Mucosa of descending colon (tissue), 3 donors: ENCODE results near the gene MRPL43. TPM values are rescaled to one million over a fixed set of nuclear protein-coding genes. Genes with fewer than 3 reads are reported as not detected.

ENCODE experiments used
- ATAC-seq: fragments of 200-7000 bp; cut with Tn5 transposase; one replicate; pipeline ENCODE4 v1.9.1; 2020; ENCODE audit warnings: mild to moderate bottlenecking, moderate library complexity
- DNase-seq, 3 donors: peaks; one replicate each; pipeline ENCODE4 v3.0.0-alpha.2; 2020
- H3K36me3 ChIP-seq: fragments of 200-600 bp; one replicate; pipeline ENCODE4 v1.8.0; 2021; ENCODE audit warnings: low read depth, mild to moderate bottlenecking
- H3K4me1 ChIP-seq: fragments of 200-600 bp; one replicate; pipeline ENCODE4 v1.8.0; 2021; ENCODE audit warnings: low read depth, mild to moderate bottlenecking
- H3K4me3 ChIP-seq: fragments of 200-600 bp; one replicate; pipeline ENCODE4 v1.8.0; 2021; ENCODE audit warnings: mild to moderate bottlenecking
- H3K9me3 ChIP-seq: fragments of 200-600 bp; one replicate; pipeline ENCODE4 v1.8.0; 2021; ENCODE audit warnings: mild to moderate bottlenecking
- intact Hi-C, 2 donors: fragments of 100-400 bp; cut with DNase I in 1 of 2; cut with micrococcal nuclease in 1 of 2; formaldehyde crosslinking; loops; one replicate each; pipeline versions ENCODE4 v1.11.0 to v1.11.1; 2022; cut with DNase I, micrococcal nuclease
- total RNA-seq, 3 donors: library from RNA; stranded (reverse); fragmentation: NEBNext Ultra II Directional in 2 of 3; extraction: Animal tissue kit (Norgen Biotek cat#: 25700) in 2 of 3; gene quantifications; one replicate each; pipeline versions ENCODE4 v1.2.1 to v1.2.4, GENCODE V29; 2021 to 2023
- TF ChIP-seq, protein P1 (sequence below): fragments of 200-600 bp; IDR thresholded peaks from one replicate; pipeline ENCODE4 v1.8.0; 2022; ENCODE audit warnings: antibody characterized with exemption, mild to moderate bottlenecking
- donor health status: DM: no; HTN: no; CAD: no; lungs with moderate emphysema.
- donor health status: DM: no; HTN: no; CAD: no.
- donor health status: DM: no; HTN: yes; CAD: no.

The MRPL43 gene
- total RNA-seq, 3 donors from 2014 or later = 61.3 to 82.3 (median 71.4) TPM

DNA sequence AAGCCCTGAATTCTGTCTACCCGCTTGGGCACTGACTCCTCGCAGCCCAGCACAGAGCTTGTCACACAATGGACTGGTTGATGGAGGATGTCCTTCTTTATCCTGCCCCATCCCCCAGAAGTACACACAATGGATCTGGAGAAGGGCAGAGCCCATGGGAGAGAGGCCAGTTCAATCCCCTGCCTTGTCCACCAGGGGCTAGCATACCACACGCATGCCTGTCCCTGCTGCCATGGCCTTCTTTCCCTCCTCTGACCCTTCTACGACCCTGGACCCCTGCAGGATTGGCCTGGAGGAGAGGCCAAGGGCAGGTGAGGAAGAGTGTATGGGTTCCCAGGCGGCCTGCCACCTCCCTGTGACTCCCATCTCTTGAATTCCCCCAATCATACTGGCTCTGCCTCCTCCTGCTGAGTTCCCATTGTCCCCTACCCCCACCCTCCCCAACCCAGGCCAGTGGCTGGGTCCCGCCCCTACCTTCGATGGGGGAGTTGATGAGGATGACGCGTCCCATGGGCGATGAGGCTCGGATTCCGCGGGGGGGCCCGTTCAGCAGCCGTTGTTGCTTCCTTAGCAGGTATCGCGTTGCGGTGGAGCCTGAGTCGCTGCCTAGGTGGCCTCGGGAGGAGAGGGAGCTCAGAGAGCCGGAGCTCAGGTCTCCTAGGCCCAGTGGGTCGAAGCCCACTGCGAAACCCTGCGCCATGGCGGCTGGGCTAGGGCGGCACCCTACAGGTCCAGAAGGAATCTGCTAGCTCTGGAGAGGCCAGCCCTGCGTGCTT is 42.4 kb upstream of the MRPL43 start:
- intact Hi-C loops = no loop called here
- TF ChIP-seq, protein P1, sequence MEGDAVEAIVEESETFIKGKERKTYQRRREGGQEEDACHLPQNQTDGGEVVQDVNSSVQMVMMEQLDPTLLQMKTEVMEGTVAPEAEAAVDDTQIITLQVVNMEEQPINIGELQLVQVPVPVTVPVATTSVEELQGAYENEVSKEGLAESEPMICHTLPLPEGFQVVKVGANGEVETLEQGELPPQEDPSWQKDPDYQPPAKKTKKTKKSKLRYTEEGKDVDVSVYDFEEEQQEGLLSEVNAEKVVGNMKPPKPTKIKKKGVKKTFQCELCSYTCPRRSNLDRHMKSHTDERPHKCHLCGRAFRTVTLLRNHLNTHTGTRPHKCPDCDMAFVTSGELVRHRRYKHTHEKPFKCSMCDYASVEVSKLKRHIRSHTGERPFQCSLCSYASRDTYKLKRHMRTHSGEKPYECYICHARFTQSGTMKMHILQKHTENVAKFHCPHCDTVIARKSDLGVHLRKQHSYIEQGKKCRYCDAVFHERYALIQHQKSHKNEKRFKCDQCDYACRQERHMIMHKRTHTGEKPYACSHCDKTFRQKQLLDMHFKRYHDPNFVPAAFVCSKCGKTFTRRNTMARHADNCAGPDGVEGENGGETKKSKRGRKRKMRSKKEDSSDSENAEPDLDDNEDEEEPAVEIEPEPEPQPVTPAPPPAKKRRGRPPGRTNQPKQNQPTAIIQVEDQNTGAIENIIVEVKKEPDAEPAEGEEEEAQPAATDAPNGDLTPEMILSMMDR = no peak

GRCh38 chr10:101028446-101029337 is 41.4 kb upstream of the MRPL43 start:
- Histone ChIP-seq H3K4me1 (peaks cover 27% of the 10 kb centered on the region), H3K4me3 (no peak overlapping the region), H3K9me3 (no peaks in the 10 kb centered on the region), H3K36me3 (no peaks in the 10 kb centered on the region)
- ATAC-seq (no peak), DNase-seq (peak in 1 of 3 donors; percentile 48)
- TF ChIP-seq, protein P1 = no peak
- intact Hi-C loops = no loop called here

More for the DNA sequence above, 42.4 kb upstream of the MRPL43 start:
- Histone ChIP-seq H3K4me3 (no peak overlapping the region), H3K36me3 (no peaks in the 10 kb centered on the region), H3K4me1 (peaks cover 27% of the 10 kb centered on the region), H3K9me3 (no peaks in the 10 kb centered on the region)
- DNase-seq (no peak), ATAC-seq (no peak)

DNA sequence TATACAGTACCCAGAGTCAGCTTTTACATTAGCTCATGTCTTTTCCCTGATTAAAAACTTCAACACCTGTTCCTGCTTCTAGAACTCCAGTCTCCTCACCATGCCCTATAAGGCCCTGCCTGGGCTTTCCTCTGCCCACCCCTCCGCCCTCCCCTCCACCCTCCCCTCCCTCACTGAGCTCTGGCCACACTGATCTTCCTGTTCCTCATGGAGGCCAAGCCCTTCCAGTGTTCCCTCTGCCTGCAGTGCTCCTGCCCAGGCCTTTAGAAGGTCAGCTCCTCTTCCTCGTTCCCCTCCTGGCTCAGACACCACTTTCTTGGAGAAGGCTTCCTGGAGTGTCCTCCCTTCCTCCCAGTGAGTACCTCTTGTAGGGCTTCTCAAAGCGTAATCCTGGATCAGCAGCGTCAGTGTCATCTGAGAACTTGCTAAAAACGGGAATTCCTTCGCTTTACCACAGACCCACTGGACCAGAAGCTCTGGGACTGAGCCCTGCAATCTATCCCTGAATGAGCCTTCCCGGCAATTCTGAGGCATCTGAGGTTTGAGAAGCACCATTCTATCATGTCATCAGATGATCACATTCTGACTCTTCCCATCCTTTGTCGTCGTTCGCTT is 39.9 kb upstream of the MRPL43 start:
- intact Hi-C loops = no loop called here
- TF ChIP-seq, protein P1 = no peak

GRCh38 chr10:101022967-101023705 is 35.8 kb upstream of the MRPL43 start:
- Histone ChIP-seq H3K4me3 (no peak overlapping the region), H3K4me1 (peaks cover 6% of the 10 kb centered on the region), H3K36me3 (no peaks in the 10 kb centered on the region), H3K9me3 (no peaks in the 10 kb centered on the region)
- TF ChIP-seq, protein P1 = no peak
- intact Hi-C loops = no loop called here
- DNase-seq (peak in 1 of 3 donors; percentile 36), ATAC-seq (no peak)

More for the DNA sequence above, 39.9 kb upstream of the MRPL43 start:
- DNase-seq (no peak), ATAC-seq (no peak)
- Histone ChIP-seq H3K9me3 (no peaks in the 10 kb centered on the region), H3K4me1 (peaks cover 16% of the 10 kb centered on the region), H3K4me3 (no peak overlapping the region), H3K36me3 (no peaks in the 10 kb centered on the region)

- ATAC-seq (no peak), DNase-seq (peak in 1 of 3 donors; percentile 43)
- Histone ChIP-seq H3K9me3 (no peaks in the 10 kb centered on the region), H3K4me1 (peaks cover 6% of the 10 kb centered on the region), H3K36me3 (no peaks in the 10 kb centered on the region), H3K4me3 (no peak overlapping the region)
- intact Hi-C loops = no loop called here
- TF ChIP-seq, protein P1 = no peak
Observed at GRCh38 chr10:101021692-101022251, 34.5 kb upstream of the MRPL43 start.
